Mucosa of rectum (tissue), 2 donors: ENCODE measurements around the gene PLEKHG4B.
"Not testable (repeated sequence)": the region's sequence is repeated elsewhere in the genome, so short reads cannot be mapped to it uniquely, and the experiment has no call there.

Experiments used
- H3K27ac ChIP-seq, 2 donors: one replicate each; pipeline ENCODE4 v1.7.0; 2013; ENCODE audit warnings: inconsistent platforms in 2 of 2, low read depth in 2 of 2, low read length in 2 of 2
- H3K27me3 ChIP-seq, 2 donors: one replicate each; pipeline ENCODE4 v1.7.0; 2013; ENCODE audit warnings: low read length in 2 of 2; ENCODE audit not compliant: control insufficient read depth in 2 of 2, insufficient read depth in 2 of 2
- H3K36me3 ChIP-seq, 2 donors: one replicate each; pipeline ENCODE4 v1.7.0; 2013; ENCODE audit warnings: low read length in 2 of 2; ENCODE audit not compliant: control insufficient read depth in 2 of 2, insufficient read depth in 2 of 2
- H3K4me1 ChIP-seq, 2 donors: one replicate each; pipeline ENCODE4 v1.7.0; 2013; ENCODE audit warnings: low read length in 2 of 2, mild to moderate bottlenecking in 1 of 2; ENCODE audit not compliant: control insufficient read depth in 2 of 2, insufficient read depth in 2 of 2
- H3K4me3 ChIP-seq, 2 donors: one replicate each; pipeline ENCODE4 v1.7.0; 2013; ENCODE audit warnings: low read length in 2 of 2
- H3K9ac ChIP-seq, 2 donors: one replicate each; pipeline ENCODE4 v1.7.0; 2013; ENCODE audit warnings: low read length in 2 of 2, low read depth in 1 of 2, mild to moderate bottlenecking in 1 of 2
- H3K9me3 ChIP-seq, 2 donors: one replicate each; pipeline ENCODE4 v1.7.0; 2013; ENCODE audit warnings: low read length in 2 of 2; ENCODE audit not compliant: control insufficient read depth in 2 of 2
- donor health status: healthy.
- donor health status: Normal muscosa, but diverticular disease.

PLEKHG4B gene

GRCh38 chr5:219460-219863 is 127.5 kb downstream of the PLEKHG4B start:
- peaks cover 7 to 12% of the 10 kb centered on the region in 2 donors for H3K36me3 ChIP-seq
- peak overlapping the region; percentile 84 to 87 for H3K27ac ChIP-seq
- H3K9me3 ChIP-seq, result no peaks in the 10 kb centered on the region
- H3K9ac ChIP-seq, result peak overlapping the region; percentile 82 to 95
- peaks cover 7 to 8% of the 10 kb centered on the region in 2 donors for H3K4me1 ChIP-seq
- peak overlapping the region; percentile 78 to 87 for H3K4me3 ChIP-seq
- H3K27me3 ChIP-seq, result no peaks in the 10 kb centered on the region

GRCh38 chr5:219991-220390 is 128.0 kb downstream of the PLEKHG4B start:
- peak overlapping the region; percentile 78 to 87 for H3K4me3 ChIP-seq
- H3K27ac ChIP-seq, result peak overlapping the region; percentile 84 to 87
- H3K36me3 ChIP-seq, result peaks cover 12 to 18% of the 10 kb centered on the region in 2 donors
- H3K9ac ChIP-seq, result peak overlapping the region; percentile 82 to 95
- H3K9me3 ChIP-seq, result no peaks in the 10 kb centered on the region
- no peaks in the 10 kb centered on the region for H3K27me3 ChIP-seq
- peaks cover 7 to 8% of the 10 kb centered on the region in 2 donors for H3K4me1 ChIP-seq

- H3K27ac ChIP-seq, H3K27me3 ChIP-seq, H3K9ac ChIP-seq, H3K4me1 ChIP-seq, H3K9me3 ChIP-seq, H3K4me3 ChIP-seq: not testable (repeated sequence)
- H3K36me3 ChIP-seq, result peaks cover 32 to 36% of the 10 kb centered on the region in 2 donors
Observed at GRCh38 chr5:222951-223715, 131.2 kb downstream of the PLEKHG4B start.

- H3K4me1 ChIP-seq, result peaks cover 7% of the 10 kb centered on the region in 2 donors
- H3K27me3 ChIP-seq, result no peaks in the 10 kb centered on the region
- no peak overlapping the region for H3K4me3 ChIP-seq
- no peak overlapping the region for H3K27ac ChIP-seq
- H3K36me3 ChIP-seq, result peaks cover 37 to 41% of the 10 kb centered on the region in 2 donors
- H3K9me3 ChIP-seq, result no peaks in the 10 kb centered on the region
- H3K9ac ChIP-seq, result no peak overlapping the region
Observed at GRCh38 chr5:223791-224190, 131.8 kb downstream of the PLEKHG4B start.

GRCh38 chr5:225334-225733 is 133.4 kb downstream of the PLEKHG4B start:
- no peaks in the 10 kb centered on the region for H3K9me3 ChIP-seq
- H3K27me3 ChIP-seq, result no peaks in the 10 kb centered on the region
- H3K4me1 ChIP-seq, result peaks cover 0 to 2% of the 10 kb centered on the region in 2 donors

GRCh38 chr5:227375-227774 is 135.4 kb downstream of the PLEKHG4B start:
- not testable (repeated sequence) for H3K27me3 ChIP-seq, H3K9ac ChIP-seq, H3K9me3 ChIP-seq, H3K4me3 ChIP-seq, H3K4me1 ChIP-seq, H3K27ac ChIP-seq
- H3K36me3 ChIP-seq, result peaks cover 62 to 68% of the 10 kb centered on the region in 2 donors

More at GRCh38 chr5:225334-225733, 133.4 kb downstream of the PLEKHG4B start:
- H3K27ac ChIP-seq, result no peak overlapping the region
- H3K4me3 ChIP-seq, result no peak overlapping the region
- no peak overlapping the region for H3K9ac ChIP-seq
- peaks cover 49 to 54% of the 10 kb centered on the region in 2 donors for H3K36me3 ChIP-seq

- Histone ChIP-seq H3K36me3 (peaks cover 66 to 71% of the 10 kb centered on the region in 2 donors), H3K4me1 (no peaks in the 10 kb centered on the region), H3K27me3 (no peaks in the 10 kb centered on the region), H3K9me3 (no peaks in the 10 kb centered on the region), H3K4me3 (no peak overlapping the region), H3K9ac (no peak overlapping the region), H3K27ac (no peak overlapping the region)
Observed at GRCh38 chr5:228886-229285, 136.9 kb downstream of the PLEKHG4B start.

GRCh38 chr5:230711-231110 is 138.7 kb downstream of the PLEKHG4B start:
- H3K4me3 ChIP-seq, result no peak overlapping the region
- no peaks in the 10 kb centered on the region for H3K27me3 ChIP-seq
- H3K9me3 ChIP-seq, result no peaks in the 10 kb centered on the region
- H3K27ac ChIP-seq, result no peak overlapping the region
- H3K9ac ChIP-seq, result no peak overlapping the region
- H3K36me3 ChIP-seq, result peaks cover 62 to 68% of the 10 kb centered on the region in 2 donors
- no peaks in the 10 kb centered on the region for H3K4me1 ChIP-seq

GRCh38 chr5:231661-232060 is 139.7 kb downstream of the PLEKHG4B start:
- Histone ChIP-seq H3K4me3 (no peak overlapping the region), H3K9ac (no peak overlapping the region), H3K9me3 (no peaks in the 10 kb centered on the region), H3K27me3 (no peaks in the 10 kb centered on the region), H3K36me3 (peaks cover 60 to 61% of the 10 kb centered on the region in 2 donors), H3K4me1 (no peaks in the 10 kb centered on the region), H3K27ac (no peak overlapping the region)

GRCh38 chr5:233426-233825 is 141.5 kb downstream of the PLEKHG4B start:
- H3K27me3 ChIP-seq, H3K27ac ChIP-seq, H3K4me3 ChIP-seq, H3K9ac ChIP-seq, H3K9me3 ChIP-seq, H3K4me1 ChIP-seq: not testable (repeated sequence)
- peaks cover 52 to 58% of the 10 kb centered on the region in 2 donors for H3K36me3 ChIP-seq
